KBM-7 (cell line): ENCODE measurements around the gene FRMD1.

Experiments
- DNase-seq: peaks from one replicate; pipeline ENCODE4 v3.0.0-alpha.2; 2015
- in situ Hi-C: fragments of 300-500 bp; cut with MboI; formaldehyde crosslinking; loops from 2 replicates; pipeline ENCODE4 v1.14.3; 2020; ENCODE audit warnings: low sequenced_read_pairs, low pct_unique_long_range_greater_than_20kb, mixed read lengths

FRMD1 gene

GRCh38 chr6:168062346-168063289 lies 16.4 kb downstream of the FRMD1 start:
- in situ Hi-C loops = no loop called here
- no peak for DNase-seq

- in situ Hi-C loops = no loop called here
- DNase-seq = no peak
Measured at GRCh38 chr6:168061269-168062210, 17.5 kb downstream of the FRMD1 start.

GRCh38 chr6:168060521-168060931 lies 18.5 kb downstream of the FRMD1 start:
- no peak for DNase-seq

GRCh38 chr6:168058691-168059551 lies 20.1 kb downstream of the FRMD1 start:
- in situ Hi-C loops = no loop called here
- no peak for DNase-seq

More at GRCh38 chr6:168060521-168060931, 18.5 kb downstream of the FRMD1 start:
- in situ Hi-C loops = no loop called here

- DNase-seq = no peak
- in situ Hi-C loops = no loop called here
Measured at GRCh38 chr6:168057836-168058235, 21.2 kb downstream of the FRMD1 start.

GRCh38 chr6:168056892-168057527 lies 22.0 kb downstream of the FRMD1 start:
- no peak for DNase-seq
- in situ Hi-C loops = no loop called here

- no peak for DNase-seq
- in situ Hi-C loops = no loop called here
Measured at GRCh38 chr6:168055696-168056489, 23.1 kb downstream of the FRMD1 start.

GRCh38 chr6:168054765-168055560 lies 24.0 kb downstream of the FRMD1 start:
- no peak for DNase-seq
- in situ Hi-C loops = no loop called here

GRCh38 chr6:168053957-168054471 lies 25.0 kb downstream of the FRMD1 start:
- no peak for DNase-seq
- in situ Hi-C loops = no loop called here

- in situ Hi-C loops = no loop called here
- DNase-seq = no peak
Measured at GRCh38 chr6:168053086-168053956, 25.7 kb downstream of the FRMD1 start.

GRCh38 chr6:168052291-168052891 lies 26.6 kb downstream of the FRMD1 start:
- DNase-seq = no peak
- in situ Hi-C loops = no loop called here

GRCh38 chr6:168051648-168052047 lies 27.4 kb downstream of the FRMD1 start:
- no peak for DNase-seq
- in situ Hi-C loops = no loop called here

- DNase-seq = peak; percentile 32
- in situ Hi-C loops = no loop called here
Measured at GRCh38 chr6:168050881-168051586, 28.0 kb downstream of the FRMD1 start.

GRCh38 chr6:168050225-168050880 lies 28.7 kb downstream of the FRMD1 start:
- in situ Hi-C loops = no loop called here
- no peak for DNase-seq
